ENCODE results near the gene GRIK1. TPM values are rescaled to one million over a fixed set of nuclear protein-coding genes. Genes with fewer than 3 reads are reported as not detected.
A peak's percentile ranks its signal among the peaks of the same experiment; 100 is the strongest.

Gene GRIK1
- total RNA-seq, 1 experiment from 2014 or later, result not detected

DNA sequence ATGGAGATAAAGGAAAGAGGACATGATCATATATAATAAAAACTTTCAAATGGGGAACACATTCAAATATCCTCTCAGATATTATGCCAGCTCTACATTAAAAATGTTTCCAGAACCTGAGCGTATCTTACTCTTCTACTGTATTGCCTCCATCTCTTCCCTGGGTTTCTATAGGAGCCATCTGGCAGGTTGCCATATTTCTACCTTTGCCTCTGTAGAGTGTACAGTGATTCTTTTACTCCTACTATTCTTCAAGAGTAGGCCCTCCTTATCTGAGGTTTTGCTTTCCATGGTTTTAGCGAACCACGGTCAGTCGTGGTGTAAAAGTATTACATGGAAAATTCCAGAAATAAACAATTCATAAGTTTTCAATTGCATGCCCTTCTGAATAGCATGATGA lies 259.5 kb downstream of the GRIK1 start:
- Histone ChIP-seq H3K4me1 (ENCODE audit: low read length) (peaks cover 28% of the 10 kb centered on the region), H4K20me1 (ENCODE audit: insufficient read depth, low read depth, low read length) (no peaks in the 10 kb centered on the region), H3K27me3 (ENCODE audit: low read length) (no peaks in the 10 kb centered on the region), H3K9me2 (replicated peaks; ENCODE audit: insufficient read depth, low read length) (no peaks in the 10 kb centered on the region), H3K36me3 (ENCODE audit: insufficient read depth, low read length) (no peaks in the 10 kb centered on the region), H3K9ac (ENCODE audit: low read length) (no peak overlapping the region), H3K27ac (ENCODE audit: low read length) (no peak overlapping the region), H3K9me3 (ENCODE audit: low read length) (no peaks in the 10 kb centered on the region), H2AFZ (ENCODE audit: low read length) (no peak overlapping the region), H3K4me2 (ENCODE audit: low read depth, low read length, poor library complexity, severe bottlenecking) (no peak overlapping the region), H3K4me3 (ENCODE audit: low read length) (no peak overlapping the region), H3K79me2 (ENCODE audit: low read length) (no peaks in the 10 kb centered on the region)
- DNase-seq, result no peak

DNA sequence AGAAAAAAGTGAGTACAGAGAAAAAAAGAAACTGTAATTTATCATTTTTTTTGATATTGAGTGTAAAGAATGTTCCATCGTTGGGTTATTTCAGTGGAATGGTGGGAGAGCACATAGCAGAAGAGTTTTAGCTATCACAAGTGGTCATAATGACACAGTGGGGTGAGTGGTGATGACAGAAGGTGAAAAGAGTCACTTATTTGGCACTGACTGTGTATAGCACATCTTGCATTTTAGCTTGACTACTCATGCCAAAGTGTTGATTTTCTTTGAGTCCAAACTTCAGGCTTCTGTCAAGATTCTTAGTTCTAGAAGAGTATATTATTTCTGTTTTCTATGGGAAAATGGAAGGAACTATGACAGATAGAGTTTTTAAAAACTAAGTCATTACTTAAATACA lies 261.2 kb downstream of the GRIK1 start:
- Histone ChIP-seq H3K79me2 (ENCODE audit: low read length) (no peaks in the 10 kb centered on the region), H3K9me3 (ENCODE audit: low read length) (no peaks in the 10 kb centered on the region), H3K4me3 (ENCODE audit: low read length) (no peak overlapping the region), H3K9me2 (replicated peaks; ENCODE audit: insufficient read depth, low read length) (no peaks in the 10 kb centered on the region), H4K20me1 (ENCODE audit: insufficient read depth, low read depth, low read length) (no peaks in the 10 kb centered on the region), H3K9ac (ENCODE audit: low read length) (no peak overlapping the region), H3K36me3 (ENCODE audit: insufficient read depth, low read length) (no peaks in the 10 kb centered on the region), H3K4me2 (ENCODE audit: low read depth, low read length, poor library complexity, severe bottlenecking) (no peak overlapping the region), H3K27me3 (ENCODE audit: low read length) (no peaks in the 10 kb centered on the region), H3K27ac (ENCODE audit: low read length) (no peak overlapping the region), H3K4me1 (ENCODE audit: low read length) (peaks cover 34% of the 10 kb centered on the region), H2AFZ (ENCODE audit: low read length) (no peak overlapping the region)
- no peak for DNase-seq

DNA sequence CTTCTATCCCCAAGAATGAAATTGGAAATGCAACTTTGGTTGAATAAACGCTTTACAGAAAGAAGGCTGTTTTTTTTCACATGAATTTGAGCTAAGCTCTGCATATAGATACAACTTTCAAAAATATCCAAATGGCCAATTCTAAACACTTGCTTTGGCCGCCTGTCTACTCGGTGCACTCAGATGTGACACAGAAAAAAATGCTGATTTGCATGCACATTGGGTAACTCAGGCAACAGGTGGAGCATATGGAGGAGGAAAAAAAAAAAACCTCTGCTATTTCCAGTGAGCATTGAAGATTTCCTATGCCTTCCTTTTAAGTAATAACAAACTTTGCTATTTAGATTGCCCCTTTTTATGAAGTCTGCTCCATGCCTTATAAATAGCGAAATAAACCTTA lies 262.5 kb downstream of the GRIK1 start:
- Histone ChIP-seq H3K9me2 (replicated peaks; ENCODE audit: insufficient read depth, low read length) (no peaks in the 10 kb centered on the region), H4K20me1 (ENCODE audit: insufficient read depth, low read depth, low read length) (no peaks in the 10 kb centered on the region), H3K4me1 (ENCODE audit: low read length) (peaks cover 34% of the 10 kb centered on the region), H3K79me2 (ENCODE audit: low read length) (no peaks in the 10 kb centered on the region), H3K4me2 (ENCODE audit: low read depth, low read length, poor library complexity, severe bottlenecking) (peak overlapping the region; percentile 22), H2AFZ (ENCODE audit: low read length) (no peak overlapping the region), H3K36me3 (ENCODE audit: insufficient read depth, low read length) (no peaks in the 10 kb centered on the region), H3K27ac (ENCODE audit: low read length) (no peak overlapping the region), H3K4me3 (ENCODE audit: low read length) (no peak overlapping the region), H3K9me3 (ENCODE audit: low read length) (no peaks in the 10 kb centered on the region), H3K27me3 (ENCODE audit: low read length) (no peaks in the 10 kb centered on the region), H3K9ac (ENCODE audit: low read length) (no peak overlapping the region)
- DNase-seq, result peak; percentile 50

DNA sequence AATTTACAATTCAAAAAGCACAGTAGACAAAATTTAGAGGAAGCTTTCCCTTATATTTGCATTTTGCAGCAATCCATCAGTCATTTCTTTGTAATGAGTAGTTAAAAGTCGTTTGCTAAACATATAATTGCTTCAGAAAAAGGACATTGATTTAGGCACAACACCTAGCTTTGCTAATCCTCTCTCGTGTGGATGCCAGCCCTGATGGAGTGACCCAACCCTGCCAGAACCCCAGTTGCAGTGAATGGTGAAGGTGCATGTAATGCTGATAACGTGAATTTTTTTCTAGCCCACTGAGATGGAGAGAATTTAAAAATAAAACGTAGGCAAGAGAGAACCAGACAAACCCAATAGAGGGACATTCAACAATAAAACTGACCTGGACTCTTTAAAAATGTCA lies 263.4 kb downstream of the GRIK1 start:
- Histone ChIP-seq H3K36me3 (ENCODE audit: insufficient read depth, low read length) (no peaks in the 10 kb centered on the region), H3K9ac (ENCODE audit: low read length) (no peak overlapping the region), H3K9me3 (ENCODE audit: low read length) (no peaks in the 10 kb centered on the region), H2AFZ (ENCODE audit: low read length) (no peak overlapping the region), H3K4me2 (ENCODE audit: low read depth, low read length, poor library complexity, severe bottlenecking) (peak overlapping the region; percentile 26), H3K4me3 (ENCODE audit: low read length) (no peak overlapping the region), H3K9me2 (replicated peaks; ENCODE audit: insufficient read depth, low read length) (no peaks in the 10 kb centered on the region), H3K79me2 (ENCODE audit: low read length) (no peaks in the 10 kb centered on the region), H3K27me3 (ENCODE audit: low read length) (no peaks in the 10 kb centered on the region), H3K27ac (ENCODE audit: low read length) (no peak overlapping the region), H4K20me1 (ENCODE audit: insufficient read depth, low read depth, low read length) (no peaks in the 10 kb centered on the region), H3K4me1 (ENCODE audit: low read length) (peaks cover 34% of the 10 kb centered on the region)
- DNase-seq, result no peak

DNA sequence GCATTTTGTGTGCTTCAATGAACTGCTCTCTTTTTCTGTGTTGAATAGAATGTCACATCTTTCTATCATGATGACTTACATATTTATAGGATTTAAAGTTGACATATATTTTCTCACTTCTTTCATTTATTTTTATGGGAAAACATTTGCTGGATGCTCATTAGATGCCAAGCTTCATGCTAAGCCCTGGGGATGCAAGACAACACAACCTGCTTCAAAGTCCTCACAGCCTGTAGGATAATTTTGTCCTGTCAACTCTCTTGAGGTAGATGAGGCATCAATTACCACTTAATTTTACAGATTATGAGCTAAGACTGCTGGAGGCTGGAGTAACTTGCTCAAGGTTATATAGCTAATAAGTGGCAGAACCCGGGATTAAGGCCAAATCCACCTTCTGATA lies 264.3 kb downstream of the GRIK1 start:
- Histone ChIP-seq H3K27ac (ENCODE audit: low read length) (no peak overlapping the region), H2AFZ (ENCODE audit: low read length) (no peak overlapping the region), H3K4me3 (ENCODE audit: low read length) (no peak overlapping the region), H3K9ac (ENCODE audit: low read length) (no peak overlapping the region), H4K20me1 (ENCODE audit: insufficient read depth, low read depth, low read length) (no peaks in the 10 kb centered on the region), H3K36me3 (ENCODE audit: insufficient read depth, low read length) (no peaks in the 10 kb centered on the region), H3K9me2 (replicated peaks; ENCODE audit: insufficient read depth, low read length) (no peaks in the 10 kb centered on the region), H3K27me3 (ENCODE audit: low read length) (no peaks in the 10 kb centered on the region), H3K4me2 (ENCODE audit: low read depth, low read length, poor library complexity, severe bottlenecking) (no peak overlapping the region), H3K4me1 (ENCODE audit: low read length) (peaks cover 34% of the 10 kb centered on the region), H3K9me3 (ENCODE audit: low read length) (no peaks in the 10 kb centered on the region), H3K79me2 (ENCODE audit: low read length) (no peaks in the 10 kb centered on the region)
- DNase-seq, result no peak

DNA sequence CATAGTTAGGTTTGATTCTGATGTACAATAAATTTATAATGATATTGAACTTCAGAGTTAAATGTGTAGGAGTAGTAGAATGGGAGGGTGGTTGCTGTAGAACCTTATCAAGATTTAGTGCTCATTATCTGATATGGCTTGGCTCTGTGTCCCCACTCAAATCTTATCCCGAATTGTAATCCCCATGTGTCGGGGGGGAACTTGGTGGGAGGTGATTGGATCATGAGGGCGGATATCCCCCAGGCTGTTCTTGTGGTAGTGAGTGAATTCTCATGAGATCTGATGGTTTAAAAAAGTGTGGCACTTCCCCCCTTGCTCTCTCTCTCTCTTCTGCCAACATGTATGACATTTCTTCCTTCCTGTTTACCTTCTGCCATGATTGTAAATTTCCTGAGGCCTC lies 265.5 kb downstream of the GRIK1 start:
- Histone ChIP-seq H3K4me2 (ENCODE audit: low read depth, low read length, poor library complexity, severe bottlenecking) (no peak overlapping the region), H3K4me3 (ENCODE audit: low read length) (no peak overlapping the region), H3K27ac (ENCODE audit: low read length) (no peak overlapping the region), H3K9me3 (ENCODE audit: low read length) (no peaks in the 10 kb centered on the region), H3K36me3 (ENCODE audit: insufficient read depth, low read length) (no peaks in the 10 kb centered on the region), H3K9me2 (replicated peaks; ENCODE audit: insufficient read depth, low read length) (no peaks in the 10 kb centered on the region), H3K27me3 (ENCODE audit: low read length) (no peaks in the 10 kb centered on the region), H3K9ac (ENCODE audit: low read length) (no peak overlapping the region), H3K79me2 (ENCODE audit: low read length) (no peaks in the 10 kb centered on the region), H4K20me1 (ENCODE audit: insufficient read depth, low read depth, low read length) (no peaks in the 10 kb centered on the region), H2AFZ (ENCODE audit: low read length) (no peak overlapping the region), H3K4me1 (ENCODE audit: low read length) (peaks cover 34% of the 10 kb centered on the region)
- DNase-seq, result no peak

DNA sequence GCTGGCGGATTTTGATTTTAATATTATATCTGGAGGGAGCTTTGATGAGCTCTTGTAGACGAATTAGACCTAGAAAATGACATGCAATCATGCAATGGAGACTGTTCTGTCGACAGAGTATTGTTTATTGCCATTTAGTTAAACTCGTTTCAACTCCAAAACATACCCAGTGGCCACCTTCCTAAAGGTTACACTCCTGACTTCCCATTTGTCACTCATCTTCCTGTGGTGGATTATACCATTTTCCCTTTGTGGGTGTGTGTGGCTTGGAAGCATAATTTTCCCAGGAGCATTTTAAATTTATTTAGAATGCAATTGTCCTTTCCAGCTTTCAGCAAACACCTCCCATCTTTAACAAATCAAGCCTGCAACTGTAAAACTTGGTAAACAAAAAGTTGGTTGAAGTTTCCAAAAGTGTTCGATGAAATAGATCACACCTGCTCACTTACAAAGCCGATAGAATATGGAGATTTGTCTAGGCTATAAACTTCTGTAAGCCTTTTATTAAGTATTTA lies 266.6 kb downstream of the GRIK1 start:
- Histone ChIP-seq H3K9me3 (ENCODE audit: low read length) (no peaks in the 10 kb centered on the region), H3K9ac (ENCODE audit: low read length) (no peak overlapping the region), H4K20me1 (ENCODE audit: insufficient read depth, low read depth, low read length) (no peaks in the 10 kb centered on the region), H3K27me3 (ENCODE audit: low read length) (no peaks in the 10 kb centered on the region), H3K4me1 (ENCODE audit: low read length) (peaks cover 36% of the 10 kb centered on the region), H3K36me3 (ENCODE audit: insufficient read depth, low read length) (no peaks in the 10 kb centered on the region), H3K9me2 (replicated peaks; ENCODE audit: insufficient read depth, low read length) (no peaks in the 10 kb centered on the region), H3K4me3 (ENCODE audit: low read length) (no peak overlapping the region), H3K4me2 (ENCODE audit: low read depth, low read length, poor library complexity, severe bottlenecking) (no peak overlapping the region), H2AFZ (ENCODE audit: low read length) (no peak overlapping the region), H3K27ac (ENCODE audit: low read length) (no peak overlapping the region), H3K79me2 (ENCODE audit: low read length) (no peaks in the 10 kb centered on the region)
- DNase-seq, result no peak

DNA sequence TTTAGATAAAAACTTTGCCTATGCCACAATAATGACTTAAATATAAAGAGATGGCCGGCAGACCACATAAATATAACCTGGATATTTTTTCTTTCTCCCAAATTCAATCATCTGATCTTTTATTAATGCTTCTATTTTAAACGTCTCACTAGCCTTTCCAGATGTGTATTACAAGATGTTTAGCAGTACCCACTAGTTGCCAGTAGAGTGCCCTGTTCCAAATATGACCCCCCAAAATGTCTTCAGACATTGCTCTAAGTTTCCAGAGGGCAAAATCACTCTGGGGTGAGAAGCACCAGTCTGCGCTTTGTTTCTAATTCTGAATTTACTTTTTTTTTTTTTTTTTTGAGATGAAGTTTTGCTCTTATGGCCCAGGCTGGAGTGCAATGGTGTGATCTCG lies 268.1 kb downstream of the GRIK1 start:
- Histone ChIP-seq H3K27me3 (ENCODE audit: low read length) (no peaks in the 10 kb centered on the region), H3K4me3 (ENCODE audit: low read length) (no peak overlapping the region), H3K27ac (ENCODE audit: low read length) (no peak overlapping the region), H3K4me1 (ENCODE audit: low read length) (peaks cover 35% of the 10 kb centered on the region), H2AFZ (ENCODE audit: low read length) (no peak overlapping the region), H3K9ac (ENCODE audit: low read length) (no peak overlapping the region), H3K4me2 (ENCODE audit: low read depth, low read length, poor library complexity, severe bottlenecking) (no peak overlapping the region), H4K20me1 (ENCODE audit: insufficient read depth, low read depth, low read length) (no peaks in the 10 kb centered on the region), H3K79me2 (ENCODE audit: low read length) (no peaks in the 10 kb centered on the region), H3K36me3 (ENCODE audit: insufficient read depth, low read length) (no peaks in the 10 kb centered on the region), H3K9me2 (replicated peaks; ENCODE audit: insufficient read depth, low read length) (no peaks in the 10 kb centered on the region), H3K9me3 (ENCODE audit: low read length) (no peaks in the 10 kb centered on the region)
- peak; percentile 53 for DNase-seq

DNA sequence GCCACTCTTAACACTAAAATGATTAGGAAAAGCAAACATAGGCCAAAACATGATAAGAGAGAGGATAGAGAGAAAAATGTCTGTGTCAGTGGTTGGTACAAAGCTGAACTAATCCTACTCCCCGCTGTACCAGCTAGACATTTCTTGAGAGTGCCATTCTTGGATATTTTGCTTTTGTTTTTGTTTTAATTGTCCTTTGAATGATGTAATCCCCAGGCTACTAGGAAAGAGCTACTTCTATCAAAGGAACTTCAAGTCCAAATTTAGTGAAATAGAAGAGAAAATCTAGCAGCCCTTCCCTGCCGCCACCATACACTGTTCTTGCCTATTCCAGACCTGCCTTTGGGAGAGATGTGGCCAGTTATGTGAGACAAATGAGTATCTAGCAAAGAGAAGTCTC lies 269.6 kb downstream of the GRIK1 start:
- Histone ChIP-seq H3K9me3 (ENCODE audit: low read length) (no peaks in the 10 kb centered on the region), H3K9me2 (replicated peaks; ENCODE audit: insufficient read depth, low read length) (no peaks in the 10 kb centered on the region), H3K27me3 (ENCODE audit: low read length) (no peaks in the 10 kb centered on the region), H3K9ac (ENCODE audit: low read length) (no peak overlapping the region), H3K27ac (ENCODE audit: low read length) (no peak overlapping the region), H3K36me3 (ENCODE audit: insufficient read depth, low read length) (no peaks in the 10 kb centered on the region), H2AFZ (ENCODE audit: low read length) (no peak overlapping the region), H3K4me3 (ENCODE audit: low read length) (no peak overlapping the region), H4K20me1 (ENCODE audit: insufficient read depth, low read depth, low read length) (no peaks in the 10 kb centered on the region), H3K4me2 (ENCODE audit: low read depth, low read length, poor library complexity, severe bottlenecking) (no peak overlapping the region), H3K79me2 (ENCODE audit: low read length) (no peaks in the 10 kb centered on the region), H3K4me1 (ENCODE audit: low read length) (peaks cover 20% of the 10 kb centered on the region)
- no peak for DNase-seq

Data from Karpas-422 (cell line).